Left colon (tissue), 2 donors: Measurements from ENCODE around the gene ZNF507. TPM values are rescaled to one million over a fixed set of nuclear protein-coding genes. Genes with fewer than 3 reads are reported as not detected.

Experiments used
- ATAC-seq: fragments of 200-7000 bp; cut with Tn5 transposase; one replicate; pipeline ENCODE4 v1.9.1; 2020; ENCODE audit warnings: mild to moderate bottlenecking, moderate library complexity
- DNase-seq, 2 donors: peaks; one replicate each; pipeline ENCODE4 v3.0.0-alpha.2; 2020
- intact Hi-C, 2 donors: fragments of 100-400 bp; cut with DNase I in 1 of 2; cut with micrococcal nuclease in 1 of 2; formaldehyde crosslinking; loops; one replicate each; pipeline versions ENCODE4 v1.11.2 to v1.14.0; 2022; cut with DNase I, micrococcal nuclease
- total RNA-seq, 2 donors: library from RNA; stranded (reverse); fragmentation: NEBNext Ultra II Directional; extraction: Animal tissue kit (Norgen Biotek cat#: 25700); gene quantifications; one replicate each; pipeline ENCODE4 v1.2.1, GENCODE V29; 2021
- donor health status: DM: no; HTN: no; CAD: no.
- donor health status: DM: yes; HTN: yes; CAD: no.

ZNF507 gene
- total RNA-seq, 2 donors from 2014 or later, result 18.4 to 20.0 TPM

GRCh38 chr19:32336259-32337083, 8.9 kb upstream of the ZNF507 start:
- DNase-seq (no peak), ATAC-seq (no peak)
- intact Hi-C loops, result no loop called here

- DNase-seq (no peak), ATAC-seq (no peak)
- intact Hi-C loops, result no loop called here
These were observed 8.2 kb upstream of the ZNF507 start for GRCh38 chr19:32337084-32337808.

GRCh38 chr19:32339423-32339822, 6.0 kb upstream of the ZNF507 start:
- intact Hi-C loops, result no loop called here
- ATAC-seq, result no peak

GRCh38 chr19:32339988-32340874, 5.2 kb upstream of the ZNF507 start:
- DNase-seq (peak; percentile 44 to 78), ATAC-seq (peak; percentile 92)
- intact Hi-C loops, result loop anchor here in 1 of 2 donors (10.0 kb wide), 1 partner anchor 65 kb away; the partner anchor contains the start of gene DPY19L3

More at GRCh38 chr19:32339423-32339822, 6.0 kb upstream of the ZNF507 start:
- DNase-seq, result no peak

- intact Hi-C loops, result loop anchor here in 1 of 2 donors (10.0 kb wide), 1 partner anchor 62 kb away; the partner anchor contains the start of gene DPY19L3
- ATAC-seq (no peak), DNase-seq (no peak)
These were observed 2.7 kb upstream of the ZNF507 start for GRCh38 chr19:32342695-32343094.

GRCh38 chr19:32343550-32344262, 1.7 kb upstream of the ZNF507 start:
- DNase-seq (no peak), ATAC-seq (no peak)
- intact Hi-C loops, result loop anchor here in 1 of 2 donors (10.0 kb wide), 1 partner anchor 61 kb away; the partner anchor contains the start of gene DPY19L3

GRCh38 chr19:32346901-32347300, 1.5 kb downstream of the ZNF507 start:
- no peak for ATAC-seq
- intact Hi-C loops, result loop anchor here in 1 of 2 donors (10.0 kb wide), 1 partner anchor 58 kb away; the partner anchor contains the start of gene DPY19L3
- no peak for DNase-seq

- ATAC-seq, result no peak
- no peak for DNase-seq
- intact Hi-C loops, result loop anchor here in 1 of 2 donors (10.0 kb wide), 1 partner anchor 57 kb away; the partner anchor contains the start of gene DPY19L3
These were observed 2.2 kb downstream of the ZNF507 start for GRCh38 chr19:32347573-32347972.

GRCh38 chr19:32349051-32349450, 3.6 kb downstream of the ZNF507 start:
- DNase-seq (no peak), ATAC-seq (no peak)
- intact Hi-C loops, result loop anchor here in 1 of 2 donors (10.0 kb wide), 1 partner anchor 56 kb away; the partner anchor contains the start of gene DPY19L3

GRCh38 chr19:32349724-32350470, 4.5 kb downstream of the ZNF507 start:
- intact Hi-C loops, result loop anchor here in 1 of 2 donors (10.0 kb wide), 1 partner anchor 55 kb away; the partner anchor contains the start of gene DPY19L3
- no peak for ATAC-seq

GRCh38 chr19:32350471-32350865, 5.1 kb downstream of the ZNF507 start:
- intact Hi-C loops, result no loop called here

More at GRCh38 chr19:32349724-32350470, 4.5 kb downstream of the ZNF507 start:
- no peak for DNase-seq

GRCh38 chr19:32350987-32351348, 5.6 kb downstream of the ZNF507 start:
- DNase-seq (no peak), ATAC-seq (no peak)
- intact Hi-C loops, result no loop called here

More at GRCh38 chr19:32350471-32350865, 5.1 kb downstream of the ZNF507 start:
- DNase-seq (no peak), ATAC-seq (peak; percentile 53)

- ATAC-seq (no peak), DNase-seq (no peak)
- intact Hi-C loops, result no loop called here
These were observed 6.8 kb downstream of the ZNF507 start for GRCh38 chr19:32352241-32352630.

- ATAC-seq, result no peak
- intact Hi-C loops, result no loop called here
- DNase-seq, result no peak
These were observed 8.9 kb downstream of the ZNF507 start for GRCh38 chr19:32354345-32354744.

GRCh38 chr19:32355309-32355708, 9.9 kb downstream of the ZNF507 start:
- no peak for DNase-seq
- intact Hi-C loops, result no loop called here

GRCh38 chr19:32357720-32358119, 12.3 kb downstream of the ZNF507 start:
- no peak for DNase-seq
- intact Hi-C loops, result no loop called here
- ATAC-seq, result no peak

More at GRCh38 chr19:32355309-32355708, 9.9 kb downstream of the ZNF507 start:
- ATAC-seq, result no peak

- no peak for DNase-seq
- no peak for ATAC-seq
- intact Hi-C loops, result no loop called here
These were observed 12.9 kb downstream of the ZNF507 start for GRCh38 chr19:32358321-32358720.
